ENCODE results near the gene COL6A2.
"Not testable (repeated sequence)": the region's sequence is repeated elsewhere in the genome, so short reads cannot be mapped to it uniquely, and the experiment has no call there.

Gene COL6A2

GRCh38 chr21:46146856-46147255, 48.9 kb downstream of the COL6A2 start:
- no peak for DNase-seq (ENCODE audit: extremely low spot score)
- no peak for TF ChIP-seq FOXA1 (IDR thresholded peaks at IDR 0.05)
- TF ChIP-seq LEF1 (IDR thresholded peaks at IDR 0.05; ENCODE audit: borderline replicate concordance) = no peak
- TF ChIP-seq HDGF (IDR thresholded peaks at IDR 0.05; ENCODE audit: borderline replicate concordance) = no peak
- POLR2A ChIA-PET = no interaction called here
- CTCF ChIA-PET = interaction anchor here (0.7 kb wide), 1 partner anchor 174 kb away, joined by 7 read pairs; no protein-coding TSS in a partner anchor

- POLR2A ChIA-PET = not testable (repeated sequence)
- DNase-seq (ENCODE audit: extremely low spot score) = peak; percentile 78
- 0 out of 2 replicates have a peak, but pooled peaks have one; percentile 14 for TF ChIP-seq L3MBTL2 (conservative IDR thresholded peaks at IDR 0.05)
- 0 out of 2 replicates have a peak, but pooled peaks have one; percentile 8 for TF ChIP-seq PKNOX1 (IDR thresholded peaks at IDR 0.05)
- CTCF ChIA-PET = interaction anchor here (0.7 kb wide), 1 partner anchor 175 kb away, joined by 7 read pairs; no protein-coding TSS in a partner anchor
These were observed 49.5 kb downstream of the COL6A2 start for GRCh38 chr21:46147429-46147828.

GRCh38 chr21:46148106-46148505, 50.2 kb downstream of the COL6A2 start:
- CTCF ChIA-PET = no interaction called here
- DNase-seq (ENCODE audit: extremely low spot score) = no peak
- POLR2A ChIA-PET = no interaction called here
- no peak for TF ChIP-seq SUZ12 (IDR thresholded peaks at IDR 0.05)
- TF ChIP-seq TARDBP (IDR thresholded peaks at IDR 0.05) = no peak
- TF ChIP-seq BHLHE40 (IDR thresholded peaks at IDR 0.05; ENCODE audit: borderline replicate concordance) = no peak
- TF ChIP-seq HDGF (IDR thresholded peaks at IDR 0.05; ENCODE audit: borderline replicate concordance) = no peak
- TF ChIP-seq CTBP1 (IDR thresholded peaks at IDR 0.05; ENCODE audit: borderline replicate concordance) = no peak
- TF ChIP-seq NFRKB (IDR thresholded peaks at IDR 0.05) = no peak
- TF ChIP-seq L3MBTL2 (conservative IDR thresholded peaks at IDR 0.05) = no peak
- TF ChIP-seq PKNOX1 (IDR thresholded peaks at IDR 0.05) = no peak
- no peak for TF ChIP-seq ELF4 (IDR thresholded peaks at IDR 0.05)
- no peak for TF ChIP-seq FOXM1 (IDR thresholded peaks at IDR 0.05; ENCODE audit: borderline replicate concordance)
- no peak for TF ChIP-seq ZNF384 (IDR thresholded peaks at IDR 0.05)
- no peak for TF ChIP-seq LEF1 (IDR thresholded peaks at IDR 0.05; ENCODE audit: borderline replicate concordance)

GRCh38 chr21:46149205-46149901, 51.4 kb downstream of the COL6A2 start:
- no peak for DNase-seq (ENCODE audit: extremely low spot score)
- ChIA-PET POLR2A (no interaction called here), CTCF (interaction anchor here (0.6 kb wide), 2 partner anchors 223 to 312 kb away, joined by 3 read pairs; no protein-coding TSS in a partner anchor)
- TF ChIP-seq FOXA1 (IDR thresholded peaks at IDR 0.05) = no peak
- TF ChIP-seq ZNF384 (IDR thresholded peaks at IDR 0.05) = no peak
- no peak for TF ChIP-seq SP1 (IDR thresholded peaks at IDR 0.05)
- TF ChIP-seq ELF4 (IDR thresholded peaks at IDR 0.05) = no peak
- TF ChIP-seq LEF1 (IDR thresholded peaks at IDR 0.05; ENCODE audit: borderline replicate concordance) = no peak
- TF ChIP-seq HDGF (IDR thresholded peaks at IDR 0.05; ENCODE audit: borderline replicate concordance) = no peak
- TF ChIP-seq NFRKB (IDR thresholded peaks at IDR 0.05) = no peak
- no peak for TF ChIP-seq FOXM1 (IDR thresholded peaks at IDR 0.05; ENCODE audit: borderline replicate concordance)
- TF ChIP-seq PKNOX1 (IDR thresholded peaks at IDR 0.05) = no peak
- no peak for TF ChIP-seq BHLHE40 (IDR thresholded peaks at IDR 0.05; ENCODE audit: borderline replicate concordance)
- TF ChIP-seq TARDBP (IDR thresholded peaks at IDR 0.05) = no peak
- TF ChIP-seq CTBP1 (IDR thresholded peaks at IDR 0.05; ENCODE audit: borderline replicate concordance) = no peak
- TF ChIP-seq FOXK2 (IDR thresholded peaks at IDR 0.05) = no peak
- no peak for TF ChIP-seq L3MBTL2 (conservative IDR thresholded peaks at IDR 0.05)
- no peak for TF ChIP-seq ARNT (IDR thresholded peaks at IDR 0.05)
- TF ChIP-seq SUZ12 (IDR thresholded peaks at IDR 0.05) = no peak

GRCh38 chr21:46150073-46150472, 52.2 kb downstream of the COL6A2 start:
- TF ChIP-seq TARDBP (IDR thresholded peaks at IDR 0.05) (no peak), SUZ12 (IDR thresholded peaks at IDR 0.05) (no peak), SP1 (IDR thresholded peaks at IDR 0.05) (no peak), FOXK2 (IDR thresholded peaks at IDR 0.05) (no peak), ELF4 (IDR thresholded peaks at IDR 0.05) (no peak), L3MBTL2 (conservative IDR thresholded peaks at IDR 0.05) (no peak), NFRKB (IDR thresholded peaks at IDR 0.05) (no peak), ARNT (IDR thresholded peaks at IDR 0.05) (no peak), HDGF (IDR thresholded peaks at IDR 0.05; ENCODE audit: borderline replicate concordance) (no peak), PKNOX1 (IDR thresholded peaks at IDR 0.05) (no peak)
- DNase-seq (ENCODE audit: extremely low spot score) = no peak
- ChIA-PET POLR2A (no interaction called here), CTCF (interaction anchor here (0.6 kb wide), 1 partner anchor 224 kb away, joined by 3 read pairs; no protein-coding TSS in a partner anchor)

- CTCF ChIA-PET = interaction anchor here (0.6 kb wide), 1 partner anchor 225 kb away, joined by 3 read pairs; no protein-coding TSS in a partner anchor
- TF ChIP-seq FOXA1 (IDR thresholded peaks at IDR 0.05) = no peak
- TF ChIP-seq ARNT (IDR thresholded peaks at IDR 0.05) = no peak
- TF ChIP-seq FOXM1 (IDR thresholded peaks at IDR 0.05; ENCODE audit: borderline replicate concordance) = no peak
- TF ChIP-seq TARDBP (IDR thresholded peaks at IDR 0.05) = no peak
- TF ChIP-seq NFRKB (IDR thresholded peaks at IDR 0.05) = no peak
- TF ChIP-seq FOXK2 (IDR thresholded peaks at IDR 0.05) = no peak
- TF ChIP-seq L3MBTL2 (conservative IDR thresholded peaks at IDR 0.05) = no peak
- TF ChIP-seq ELF4 (IDR thresholded peaks at IDR 0.05) = no peak
- no peak for TF ChIP-seq HDGF (IDR thresholded peaks at IDR 0.05; ENCODE audit: borderline replicate concordance)
- TF ChIP-seq CTBP1 (IDR thresholded peaks at IDR 0.05; ENCODE audit: borderline replicate concordance) = no peak
- TF ChIP-seq SUZ12 (IDR thresholded peaks at IDR 0.05) = no peak
- TF ChIP-seq PKNOX1 (IDR thresholded peaks at IDR 0.05) = no peak
- TF ChIP-seq SP1 (IDR thresholded peaks at IDR 0.05) = no peak
- POLR2A ChIA-PET = no interaction called here
- no peak for DNase-seq (ENCODE audit: extremely low spot score)
These were observed 52.7 kb downstream of the COL6A2 start for GRCh38 chr21:46150491-46151121.

Data from HEK293T (cell line).